ENCODE data around the gene SEC16A.

The SEC16A gene

GRCh38 chr9:136399176-136400037 lies 83.4 kb downstream of the SEC16A start:
- DNase-seq (ENCODE audit: low read depth), result no peak

GRCh38 chr9:136398286-136398685 lies 84.6 kb downstream of the SEC16A start:
- no peak for DNase-seq (ENCODE audit: low read depth)

DNA sequence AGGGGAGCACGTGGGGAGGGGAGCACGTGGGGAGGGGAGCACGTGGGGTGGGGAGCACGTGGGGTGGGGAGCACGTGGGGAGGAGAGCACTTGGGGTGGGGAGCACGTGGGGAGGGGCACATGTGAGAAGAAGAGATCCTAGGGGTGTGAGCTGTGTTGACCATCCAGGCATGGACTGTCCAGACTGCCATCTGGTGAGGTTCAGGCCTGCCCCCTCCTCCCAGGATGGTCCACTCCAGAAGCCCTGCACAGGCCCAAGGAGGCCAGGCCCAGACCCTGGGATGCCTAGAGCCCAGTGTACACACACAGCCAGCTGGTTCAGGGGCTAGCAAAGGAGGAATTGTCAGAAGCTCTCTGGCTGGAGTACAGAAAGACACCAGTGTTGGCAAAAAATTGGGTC lies 85.2 kb downstream of the SEC16A start:
- no peak for DNase-seq (ENCODE audit: low read depth)

GRCh38 chr9:136396219-136396515 lies 86.7 kb downstream of the SEC16A start:
- no peak for DNase-seq (ENCODE audit: low read depth)

GRCh38 chr9:136395345-136396218 lies 87.3 kb downstream of the SEC16A start:
- no peak for DNase-seq (ENCODE audit: low read depth)

DNA sequence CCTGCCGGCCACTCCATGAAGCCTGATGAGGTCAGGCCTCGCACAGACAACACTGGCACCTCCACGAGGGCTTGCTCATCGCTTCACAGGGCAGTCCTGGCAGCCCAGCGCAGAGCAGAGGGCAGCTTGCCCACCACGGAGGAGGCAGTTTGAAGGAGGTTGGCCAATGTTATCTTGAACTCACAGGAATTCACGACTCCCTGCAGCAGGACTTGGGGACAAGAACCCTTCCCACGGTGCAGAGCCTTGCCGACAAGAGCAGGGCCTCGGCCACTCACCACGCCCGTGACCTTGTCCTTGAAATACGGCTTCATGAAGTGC lies 87.9 kb downstream of the SEC16A start:
- DNase-seq (ENCODE audit: low read depth), result no peak

- DNase-seq (ENCODE audit: low read depth), result no peak
Observed at GRCh38 chr9:136394312-136395019, 88.4 kb downstream of the SEC16A start.

DNA sequence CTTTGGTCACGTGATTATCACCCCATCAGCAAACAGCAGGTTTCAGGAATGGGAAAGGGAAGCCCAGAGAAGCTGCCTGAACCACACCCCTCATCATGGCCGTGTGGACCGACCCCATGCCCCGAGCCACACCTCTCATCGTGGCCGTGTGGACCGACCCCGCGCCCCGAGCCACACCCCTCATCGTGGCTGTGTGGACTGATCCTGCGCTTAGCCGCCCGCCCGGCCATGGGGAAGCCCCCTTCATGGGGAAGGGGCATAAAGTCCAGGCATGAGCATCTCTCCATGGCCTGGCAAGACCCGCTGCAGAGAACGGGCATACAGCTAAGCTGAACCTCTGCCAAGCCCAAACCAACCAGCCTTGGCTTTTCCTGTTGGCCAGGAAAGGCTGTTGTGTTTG lies 89.3 kb downstream of the SEC16A start:
- DNase-seq (ENCODE audit: low read depth), result no peak

DNA sequence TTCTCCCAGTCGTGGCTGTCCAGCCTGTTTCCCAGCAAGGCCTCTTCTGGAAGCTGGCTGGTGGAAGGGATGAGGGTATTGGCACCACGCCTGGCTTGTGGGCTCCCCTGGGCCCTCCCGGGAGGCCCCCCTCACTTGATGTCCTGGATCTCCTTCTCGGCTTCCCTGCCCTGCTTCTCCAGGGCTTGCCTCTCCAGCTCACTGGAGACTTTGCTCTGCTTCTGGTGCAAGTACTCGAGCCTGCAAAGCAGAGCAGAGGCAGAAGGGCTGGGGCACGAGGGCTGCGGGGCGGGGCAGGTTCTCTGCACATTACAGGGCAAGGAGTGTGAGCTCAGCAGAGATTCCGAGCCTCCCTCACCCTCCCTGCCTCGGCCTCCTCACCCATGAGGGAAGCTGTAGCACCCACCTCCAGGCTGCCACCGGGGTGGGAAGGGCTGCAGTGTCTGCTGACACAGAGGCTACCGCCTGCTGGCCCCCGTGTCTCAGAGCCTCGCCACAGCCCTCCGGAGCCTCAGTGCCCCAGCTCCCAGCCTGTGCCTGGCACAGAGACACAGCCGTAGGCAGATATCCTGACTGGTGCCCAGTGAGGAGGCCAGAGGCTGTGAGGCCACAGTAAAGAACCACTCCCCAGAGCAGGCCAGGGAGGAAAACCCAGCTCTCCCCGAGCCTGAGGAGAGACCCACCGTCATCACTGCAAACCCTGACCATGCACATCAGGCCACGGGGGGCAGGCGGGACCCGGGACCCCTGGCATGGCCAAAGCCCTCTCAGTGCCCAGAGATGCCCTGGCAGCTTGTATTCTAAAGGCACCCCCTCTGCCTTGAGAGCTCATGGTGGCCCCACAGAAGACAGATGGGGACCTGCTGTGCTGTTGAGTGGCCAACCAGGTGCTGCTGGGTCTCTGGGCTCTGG lies 90.0 kb downstream of the SEC16A start:
- DNase-seq (ENCODE audit: low read depth), result no peak

DNA sequence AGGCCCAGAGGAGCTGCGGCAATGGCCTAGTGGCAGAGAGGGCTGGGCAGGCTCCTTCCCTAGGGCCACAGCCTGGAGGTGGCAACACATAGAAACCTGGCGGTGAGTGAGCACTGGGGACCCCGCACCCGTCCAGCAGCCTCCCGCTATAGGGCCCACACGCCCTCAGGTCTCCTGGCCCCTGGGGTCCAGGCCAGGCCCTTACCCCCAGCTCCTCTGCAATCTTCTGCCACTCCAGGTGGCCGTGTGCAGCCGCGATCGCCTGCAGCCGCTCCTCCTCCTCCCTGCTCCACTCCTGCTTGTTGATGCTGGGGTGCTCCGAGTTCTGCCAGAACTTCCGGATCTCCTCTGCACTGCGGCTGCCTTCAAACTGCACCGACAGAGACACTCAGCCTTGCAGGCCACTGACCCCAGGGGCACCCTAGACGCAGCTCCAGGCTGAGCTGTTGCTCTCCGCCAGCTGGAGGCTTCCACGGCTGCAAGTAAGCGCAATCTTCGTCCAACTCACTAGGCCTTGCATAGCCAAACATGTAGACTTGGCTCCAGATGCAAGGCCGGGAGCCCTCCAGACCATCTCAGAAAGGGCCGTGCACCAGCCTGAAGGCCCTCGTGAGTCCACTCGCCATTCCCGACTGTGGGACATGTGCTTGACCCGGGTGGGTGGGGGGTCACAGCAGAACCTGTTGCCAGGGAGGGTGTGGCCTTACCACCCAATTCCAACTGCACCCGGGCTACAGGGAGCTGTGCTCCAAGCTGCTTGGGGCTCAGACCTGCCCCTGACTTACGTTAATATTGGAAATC lies 90.9 kb downstream of the SEC16A start:
- no peak for DNase-seq (ENCODE audit: low read depth)
